Pancreas (tissue), 10 donors: ENCODE data around the gene NXN. TPM values are rescaled to one million over a fixed set of nuclear protein-coding genes. Genes with fewer than 3 reads are reported as not detected.
"Not testable (repeated sequence)": the region's sequence is repeated elsewhere in the genome, so short reads cannot be mapped to it uniquely, and the experiment has no call there.

Experiments used
- ATAC-seq, 4 donors: fragments of 200-7000 bp; cut with Tn5 transposase; one replicate each; pipeline versions ENCODE4 v1.8.0 to v1.9.1; 2020; ENCODE audit warnings: mild to moderate bottlenecking in 4 of 4, moderate library complexity in 4 of 4
- DNase-seq, 6 donors: peaks; one replicate each; pipeline ENCODE4 v3.0.0-alpha.2; 2020
- FAIRE-seq: peaks from 2 replicates; lab custom pipeline; 2012; peaks lifted over from hg19 to GRCh38; lab: Jason Lieb, UNC
- H3K27ac ChIP-seq, 4 donors: fragments of 200-600 bp; sonication (generic); 1 replicate in 3 of 4; 2 replicates in 1 of 4; pipeline versions ENCODE4 v1.5.0 to v1.8.0; 2020
- H3K27me3 ChIP-seq, 4 donors: fragments of 200-600 bp; one replicate each; pipeline ENCODE4 v1.8.0; 2021
- H3K36me3 ChIP-seq, 3 donors: fragments of 200-600 bp; sonication (generic) in 1 of 3; one replicate each; pipeline versions ENCODE4 v1.5.0 to v1.8.0; 2020 to 2021
- H3K4me1 ChIP-seq, 3 donors: fragments of 200-600 bp; one replicate each; pipeline ENCODE4 v1.8.0; 2021
- H3K4me3 ChIP-seq, 4 donors: fragments of 200-600 bp; sonication (generic) in 2 of 4; one replicate each; pipeline versions ENCODE4 v1.5.0 to v1.8.0; 2020 to 2021
- H3K9me3 ChIP-seq, 4 donors: fragments of 200-600 bp; one replicate each; pipeline ENCODE4 v1.8.0; 2021
- WGBS, 2 donors: extraction: QIAGEN DNeasy Blood & Tissue Kit; methylation state at CpG; one replicate each; pipeline ENCODE4 v1.1.7; 2013; 5-methylcytosine and 5-hydroxymethylcytosine counted together
- intact Hi-C, 3 donors: fragments of 100-400 bp; cut with DNase I; formaldehyde crosslinking; loops; one replicate each; pipeline versions ENCODE4 v1.11.1 to v1.14.2; 2022
- polyA plus RNA-seq, 2 donors: library from polyadenylated mRNA; stranded (reverse); fragments of 200-250 nt; gene quantifications; one replicate each; pipeline ENCODE4 v1.2.3, GENCODE V29; 2013
- total RNA-seq, 6 donors: library from RNA; stranded (reverse); fragmentation: NEBNext Ultra II Directional in 4 of 6; extraction: Animal tissue kit (Norgen Biotek cat#: 25700) in 4 of 6; gene quantifications; one replicate each; pipeline versions ENCODE4 v1.2.1 to v1.2.4, GENCODE V29; 2021 to 2023
- TF ChIP-seq, protein P1 (sequence below), 4 donors: fragments of 200-600 bp; sonication (generic) in 3 of 4; IDR thresholded peaks; one replicate each; pipeline versions ENCODE4 v1.5.0 to v1.8.0; 2021; ENCODE audit warnings: antibody characterized with exemption in 4 of 4
- donor health status: healthy with polysubstance abuse.
- donor health status: DM: no; HTN: no; CAD: no; lungs with moderate emphysema.
- donor health status: DM: no; HTN: no; CAD: no.
- donor health status: control.
- donor health status: control.
- donor health status: Bipolar disorder and iron deficiency.
- donor health status: DM: yes; HTN: yes; CAD: no.
- donor health status: DM: no; HTN: no; CAD: no.
- donor health status: DM: no; HTN: no; CAD: no.
- donor health status: DM: yes; HTN: yes; CAD: no.

NXN gene
- total and polyA plus RNA-seq, 8 donors = 17.4 to 35.0 (median 29.4) TPM

GRCh38 chr17:977166-977565 lies 2.4 kb downstream of the NXN start:
- Histone ChIP-seq H3K4me3 (peak overlapping the region in 2 of 4 donors; percentile 73 to 87), H3K36me3 (no peaks in the 10 kb centered on the region), H3K27me3 (no peaks in the 10 kb centered on the region), H3K4me1 (peaks cover 0 to 27% (median 2%) of the 10 kb centered on the region in 3 donors), H3K9me3 (no peaks in the 10 kb centered on the region), H3K27ac (no peak overlapping the region)
- no peak for FAIRE-seq
- WGBS, 2 donors = 61 to 82% methylated on average over 6 of the region's 6 CpGs
- no peak for ATAC-seq
- TF ChIP-seq, protein P1, sequence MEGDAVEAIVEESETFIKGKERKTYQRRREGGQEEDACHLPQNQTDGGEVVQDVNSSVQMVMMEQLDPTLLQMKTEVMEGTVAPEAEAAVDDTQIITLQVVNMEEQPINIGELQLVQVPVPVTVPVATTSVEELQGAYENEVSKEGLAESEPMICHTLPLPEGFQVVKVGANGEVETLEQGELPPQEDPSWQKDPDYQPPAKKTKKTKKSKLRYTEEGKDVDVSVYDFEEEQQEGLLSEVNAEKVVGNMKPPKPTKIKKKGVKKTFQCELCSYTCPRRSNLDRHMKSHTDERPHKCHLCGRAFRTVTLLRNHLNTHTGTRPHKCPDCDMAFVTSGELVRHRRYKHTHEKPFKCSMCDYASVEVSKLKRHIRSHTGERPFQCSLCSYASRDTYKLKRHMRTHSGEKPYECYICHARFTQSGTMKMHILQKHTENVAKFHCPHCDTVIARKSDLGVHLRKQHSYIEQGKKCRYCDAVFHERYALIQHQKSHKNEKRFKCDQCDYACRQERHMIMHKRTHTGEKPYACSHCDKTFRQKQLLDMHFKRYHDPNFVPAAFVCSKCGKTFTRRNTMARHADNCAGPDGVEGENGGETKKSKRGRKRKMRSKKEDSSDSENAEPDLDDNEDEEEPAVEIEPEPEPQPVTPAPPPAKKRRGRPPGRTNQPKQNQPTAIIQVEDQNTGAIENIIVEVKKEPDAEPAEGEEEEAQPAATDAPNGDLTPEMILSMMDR (IDR thresholded peaks at IDR 0.05) = no peak
- no peak for DNase-seq
- intact Hi-C loops = loop anchor here in 1 of 3 donors (5.0 kb wide), 1 partner anchor 95 kb away; no protein-coding TSS in a partner anchor

GRCh38 chr17:976312-976711 lies 3.3 kb downstream of the NXN start:
- Histone ChIP-seq H3K36me3 (no peaks in the 10 kb centered on the region), H3K4me1 (peaks cover 0 to 27% (median 2%) of the 10 kb centered on the region in 3 donors), H3K27ac (no peak overlapping the region), H3K4me3 (no peak overlapping the region), H3K27me3 (no peaks in the 10 kb centered on the region), H3K9me3 (no peaks in the 10 kb centered on the region)
- ATAC-seq (no peak), FAIRE-seq (no peak), DNase-seq (no peak)
- intact Hi-C loops = loop anchor here in 1 of 3 donors (5.0 kb wide), 1 partner anchor 94 kb away; no protein-coding TSS in a partner anchor
- 86 to 87% methylated on average over 6 of the region's 6 CpGs for WGBS, 2 donors
- TF ChIP-seq, protein P1 (IDR thresholded peaks at IDR 0.05) = no peak

DNA sequence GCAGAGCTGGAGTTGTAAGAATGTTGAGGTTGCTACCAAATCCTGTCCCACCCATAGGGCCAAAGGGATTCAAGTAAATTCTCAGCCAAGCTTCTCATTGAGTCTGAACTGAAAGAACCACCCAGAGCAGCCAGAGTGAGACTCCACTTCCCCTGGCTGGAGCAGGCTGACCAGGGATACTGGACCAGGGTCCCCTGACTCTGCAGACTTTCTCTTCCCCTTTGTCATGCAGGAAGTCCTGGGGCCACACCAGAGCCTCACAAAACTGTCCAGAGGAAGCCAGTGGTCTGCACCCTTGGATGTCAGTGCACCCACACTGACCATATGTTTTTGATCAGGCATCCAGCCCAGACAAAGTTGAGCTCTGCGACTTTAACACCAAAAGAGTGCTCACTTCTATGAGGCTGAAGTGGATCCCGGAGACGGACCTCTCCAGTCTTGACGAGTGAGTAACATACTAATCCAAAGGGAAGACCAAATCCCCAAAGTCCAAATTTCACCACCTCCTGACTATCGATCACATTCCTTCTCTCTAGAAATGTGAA lies 4.1 kb downstream of the NXN start:
- no peak overlapping the region for H3K4me3 ChIP-seq
- TF ChIP-seq, protein P1 (IDR thresholded peaks at IDR 0.05) = no peak

DNA sequence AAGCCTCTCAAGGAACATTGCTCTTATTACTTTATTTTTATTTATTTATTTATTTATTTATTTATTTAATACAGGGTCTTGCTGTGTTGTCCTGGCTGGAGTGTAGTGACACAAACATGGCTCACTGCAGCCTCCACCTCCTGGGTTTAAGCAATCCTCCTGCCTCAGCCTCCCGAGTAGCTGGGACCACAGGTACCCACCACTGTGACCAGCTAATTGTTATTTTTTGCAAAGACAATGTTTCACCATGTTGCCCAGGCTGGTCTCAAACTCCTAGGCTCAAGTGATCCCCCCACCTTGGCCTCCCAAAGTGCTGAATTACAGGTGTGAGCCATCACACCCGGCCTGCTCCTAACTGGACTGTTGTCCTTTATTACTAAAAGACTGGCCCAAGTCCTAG lies 4.8 kb downstream of the NXN start:
- H3K4me3 ChIP-seq, H3K27me3 ChIP-seq, H3K27ac ChIP-seq, DNase-seq, ATAC-seq, H3K36me3 ChIP-seq, FAIRE-seq, H3K9me3 ChIP-seq: not testable (repeated sequence)
- peaks cover 0 to 32% (median 0%) of the 10 kb centered on the region in 3 donors for H3K4me1 ChIP-seq
- intact Hi-C loops = loop anchor here in 1 of 3 donors (5.0 kb wide), 1 partner anchor 92 kb away; no protein-coding TSS in a partner anchor
- WGBS, 2 donors = 91 to 94% methylated on average over 2 of the region's 2 CpGs

More for the DNA sequence above, 4.1 kb downstream of the NXN start:
- intact Hi-C loops = loop anchor here in 1 of 3 donors (5.0 kb wide), 1 partner anchor 93 kb away; no protein-coding TSS in a partner anchor
- DNase-seq = no peak
- no peak for FAIRE-seq
- no peak for ATAC-seq
- Histone ChIP-seq H3K36me3 (no peaks in the 10 kb centered on the region), H3K4me1 (peaks cover 0 to 27% (median 2%) of the 10 kb centered on the region in 3 donors), H3K9me3 (no peaks in the 10 kb centered on the region), H3K27ac (peak overlapping the region in 1 of 4 donors; percentile 1), H3K27me3 (no peaks in the 10 kb centered on the region)
- 23 to 31% methylated on average over 5 of the region's 5 CpGs for WGBS, 2 donors

DNA sequence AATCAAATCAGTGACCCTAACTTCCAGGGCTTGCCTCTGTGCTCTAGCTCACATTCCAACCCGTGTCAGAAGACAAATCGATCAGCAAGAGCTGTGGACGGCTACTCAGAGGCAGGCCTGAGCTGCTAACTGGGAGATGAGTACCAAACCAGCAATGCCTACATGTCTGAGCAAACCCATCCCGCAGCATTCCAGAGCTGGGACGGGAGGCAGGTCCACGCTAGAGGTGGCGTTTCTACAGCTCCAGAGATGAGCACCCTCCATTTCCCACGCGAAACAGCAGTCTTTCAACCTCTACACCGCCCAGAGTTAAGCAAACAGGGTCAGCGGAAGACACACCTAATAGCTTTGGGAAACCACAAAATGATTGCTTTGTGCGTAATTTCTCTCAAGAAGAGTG lies 6.5 kb downstream of the NXN start:
- Histone ChIP-seq H3K27me3 (no peaks in the 10 kb centered on the region), H3K4me3 (no peak overlapping the region), H3K9me3 (no peaks in the 10 kb centered on the region), H3K27ac (no peak overlapping the region), H3K36me3 (no peaks in the 10 kb centered on the region), H3K4me1 (peaks cover 0 to 32% (median 0%) of the 10 kb centered on the region in 3 donors)
- DNase-seq (peak in 1 of 6 donors; percentile 11), ATAC-seq (no peak), FAIRE-seq (no peak)
- 76 to 79% methylated on average over 12 of the region's 12 CpGs for WGBS, 2 donors
- TF ChIP-seq, protein P1 (IDR thresholded peaks at IDR 0.05) = no peak
- intact Hi-C loops = no loop called here

DNA sequence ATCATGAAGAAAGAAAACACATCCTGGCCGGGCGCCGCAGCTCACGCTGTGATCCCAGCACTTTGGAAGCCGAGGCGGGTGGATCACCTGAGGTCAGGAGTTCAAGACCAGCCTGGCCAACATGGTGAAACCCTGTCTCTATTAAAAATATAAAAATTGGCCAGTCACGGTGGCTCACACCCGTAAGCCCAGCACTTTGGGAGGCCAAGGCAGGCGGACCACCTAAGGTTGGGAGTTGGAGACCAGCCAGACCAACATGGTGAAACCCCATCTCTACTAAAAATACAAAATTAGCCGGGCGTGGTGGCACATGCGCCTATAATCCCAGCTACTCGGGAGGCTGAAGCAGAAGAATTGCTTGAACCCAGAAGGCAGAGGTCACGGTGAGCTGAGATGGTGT lies 7.7 kb downstream of the NXN start:
- 95% methylated on average over 14 of the region's 14 CpGs for WGBS, 2 donors
- H3K4me1 ChIP-seq = peaks cover 0 to 21% (median 0%) of the 10 kb centered on the region in 3 donors
- H3K27ac ChIP-seq, H3K36me3 ChIP-seq, FAIRE-seq, ATAC-seq, intact Hi-C loops, H3K27me3 ChIP-seq, H3K4me3 ChIP-seq, H3K9me3 ChIP-seq: not testable (repeated sequence)
- DNase-seq = peak in 1 of 6 donors; percentile 4
